ENCODE measurements around the gene ZNF879. TPM values are rescaled to one million over a fixed set of nuclear protein-coding genes. Genes with fewer than 3 reads are reported as not detected.

Gene ZNF879
- total RNA-seq, 1 experiment from 2014 or later = 3.1 TPM

DNA sequence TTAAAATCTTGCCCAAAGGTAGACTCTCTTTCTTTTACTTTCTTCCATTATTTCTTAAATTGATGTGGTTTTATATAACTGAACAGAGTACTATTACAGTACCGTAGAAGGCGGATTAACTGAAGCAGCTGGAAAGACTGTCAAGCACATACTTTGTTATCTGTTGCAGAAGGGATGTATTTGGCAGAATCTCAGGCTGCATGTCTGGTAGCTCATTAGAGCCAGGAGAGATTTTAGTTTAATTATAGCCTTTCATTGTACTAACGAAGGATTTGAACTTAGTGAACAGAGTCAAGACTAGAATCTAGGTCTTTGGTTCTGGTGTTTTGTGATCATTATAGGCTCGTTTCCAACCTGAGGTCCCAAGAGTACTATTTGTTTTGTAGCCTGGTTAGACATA is 57.1 kb downstream of the ZNF879 start:
- ChIA-PET CTCF (no interaction called here), POLR2A (ENCODE audit: low non-redundant PET) (no interaction called here)
- TF ChIP-seq, protein P1, sequence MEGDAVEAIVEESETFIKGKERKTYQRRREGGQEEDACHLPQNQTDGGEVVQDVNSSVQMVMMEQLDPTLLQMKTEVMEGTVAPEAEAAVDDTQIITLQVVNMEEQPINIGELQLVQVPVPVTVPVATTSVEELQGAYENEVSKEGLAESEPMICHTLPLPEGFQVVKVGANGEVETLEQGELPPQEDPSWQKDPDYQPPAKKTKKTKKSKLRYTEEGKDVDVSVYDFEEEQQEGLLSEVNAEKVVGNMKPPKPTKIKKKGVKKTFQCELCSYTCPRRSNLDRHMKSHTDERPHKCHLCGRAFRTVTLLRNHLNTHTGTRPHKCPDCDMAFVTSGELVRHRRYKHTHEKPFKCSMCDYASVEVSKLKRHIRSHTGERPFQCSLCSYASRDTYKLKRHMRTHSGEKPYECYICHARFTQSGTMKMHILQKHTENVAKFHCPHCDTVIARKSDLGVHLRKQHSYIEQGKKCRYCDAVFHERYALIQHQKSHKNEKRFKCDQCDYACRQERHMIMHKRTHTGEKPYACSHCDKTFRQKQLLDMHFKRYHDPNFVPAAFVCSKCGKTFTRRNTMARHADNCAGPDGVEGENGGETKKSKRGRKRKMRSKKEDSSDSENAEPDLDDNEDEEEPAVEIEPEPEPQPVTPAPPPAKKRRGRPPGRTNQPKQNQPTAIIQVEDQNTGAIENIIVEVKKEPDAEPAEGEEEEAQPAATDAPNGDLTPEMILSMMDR (conservative IDR thresholded peaks at IDR 0.05; ENCODE audit: low read depth, low read length) = no peak
- TF ChIP-seq EZH2 (IDR thresholded peaks at IDR 0.05; ENCODE audit: borderline replicate concordance, low read depth, low read length, poor library complexity, severe bottlenecking) = no peak
- Histone ChIP-seq H3K9me3 (ENCODE audit: low read depth, low read length, poor library complexity, severe bottlenecking) (peaks cover 87% of the 10 kb centered on the region), H3K4me3 (ENCODE audit: low read depth, low read length, poor library complexity, severe bottlenecking) (no peak overlapping the region), H3K4me1 (ENCODE audit: insufficient read depth, low read length, poor library complexity, severe bottlenecking) (no peaks in the 10 kb centered on the region), H3K36me3 (ENCODE audit: insufficient read depth, low read length, poor library complexity, severe bottlenecking) (peaks cover 44% of the 10 kb centered on the region), H3K27me3 (replicated peaks; ENCODE audit: insufficient read depth, low read depth, low read length, poor library complexity) (no peaks in the 10 kb centered on the region), H3K27ac (ENCODE audit: low read depth, low read length, poor library complexity, severe bottlenecking) (no peak overlapping the region)
- BruUV-seq (replicated peaks) = no TSS peak
- intact Hi-C loops (cut with micrococcal nuclease; ENCODE audit: unreplicated experiment) = no loop called here
- DNase-seq (ENCODE audit: low spot score) = no peak

Other genes starting within 250 kb of the ZNF879 start
- gene ZNF354B, start 163.9 kb upstream of the ZNF879 start, total RNA-seq (2021) = 13.8 TPM in 2 replicates
- 0.24 and 0.43 TPM in 2 replicates for gene ZFP2, start 127.9 kb upstream of the ZNF879 start, total RNA-seq (2021)
- 2.4 and 3.4 TPM in 2 replicates for gene ZNF454, start 82.6 kb upstream of the ZNF879 start, total RNA-seq (2021)
- not detected in 2 replicates for gene GRM6, start 28.5 kb upstream of the ZNF879 start, total RNA-seq (2021)
- gene ZNF354C, start 36.6 kb downstream of the ZNF879 start, total RNA-seq (2021) = 7.4 and 7.6 TPM in 2 replicates

Data from A673 (cell line).